Tibial artery (tissue), 4 donors: ENCODE data around the gene LYZL1.
"Not testable (repeated sequence)": the region's sequence is repeated elsewhere in the genome, so short reads cannot be mapped to it uniquely, and the experiment has no call there.

Source experiments
- DNase-seq, 2 donors: peaks; one replicate each; pipeline ENCODE4 v3.0.0-alpha.2; 2019
- H3K27ac ChIP-seq, 2 donors: fragments of 200-600 bp; sonication (generic) in 1 of 2; 1 replicate in 1 of 2; 2 replicates in 1 of 2; pipeline ENCODE4 v1.5.1; 2018 to 2019; ENCODE audit warnings: mild to moderate bottlenecking in 1 of 2
- H3K27me3 ChIP-seq, 2 donors: fragments of 200-600 bp; sonication (generic) in 1 of 2; one replicate each; pipeline versions ENCODE4 v1.5.1 to v1.6.0; 2016 to 2019
- H3K36me3 ChIP-seq, 3 donors: fragments of 200-600 bp; sonication (generic) in 2 of 3; one replicate each; pipeline ENCODE4 v1.5.1; 2016 to 2019; ENCODE audit warnings: mild to moderate bottlenecking in 2 of 3
- H3K4me1 ChIP-seq, 4 donors: fragments of 200-600 bp; sonication (generic) in 2 of 4; 1 replicate in 3 of 4; 2 replicates in 1 of 4; pipeline ENCODE4 v1.5.1; 2016 to 2019
- H3K4me3 ChIP-seq, 2 donors: fragments of 200-600 bp; sonication (generic) in 1 of 2; 1 replicate in 1 of 2; 2 replicates in 1 of 2; pipeline ENCODE4 v1.5.1; 2018 to 2019; ENCODE audit warnings: mild to moderate bottlenecking in 2 of 2
- H3K9me3 ChIP-seq, 3 donors: fragments of 200-600 bp; sonication (generic) in 1 of 3; one replicate each; pipeline ENCODE4 v1.5.1; 2016 to 2019
- CTCF ChIP-seq, 2 experiments: fragments of 200-600 bp in 1 of 2; fragments of 450-650 bp in 1 of 2; IDR thresholded peaks; one replicate each; pipeline ENCODE4 v1.5.1; 2017 to 2019; ENCODE audit warnings: antibody characterized with exemption in 2 of 2, mild to moderate bottlenecking in 1 of 2, moderate library complexity in 1 of 2
- intact Hi-C: fragments of 100-400 bp; cut with DNase I; formaldehyde crosslinking; loops from one replicate; pipeline ENCODE4 v1.15.0; 2023; ENCODE audit warnings: low total_unique reads

Gene LYZL1

GRCh38 chr10:29358010-29358616, 69.2 kb downstream of the LYZL1 start:
- no peaks in the 10 kb centered on the region for H3K9me3 ChIP-seq
- H3K27me3 ChIP-seq = no peaks in the 10 kb centered on the region
- no peaks in the 10 kb centered on the region for H3K36me3 ChIP-seq
- no peak for DNase-seq
- no peak overlapping the region for H3K4me3 ChIP-seq
- H3K4me1 ChIP-seq = peaks cover 0 to 25% (median 4%) of the 10 kb centered on the region in 4 donors
- TF ChIP-seq CTCF (IDR thresholded peaks at IDR 0.05) = no peak
- intact Hi-C loops = no loop called here
- no peak overlapping the region for H3K27ac ChIP-seq

- H3K4me3 ChIP-seq, DNase-seq, H3K4me1 ChIP-seq, H3K9me3 ChIP-seq, H3K27ac ChIP-seq, H3K36me3 ChIP-seq, intact Hi-C loops, H3K27me3 ChIP-seq: not testable (repeated sequence)
These were observed 71.5 kb downstream of the LYZL1 start for GRCh38 chr10:29360215-29360853.
